GM20000 (cell line): Measurements from ENCODE around the gene SLC16A5.

Experiments used
- DNase-seq: peaks from one replicate; pipeline ENCODE4 v3.0.0; 2012; ENCODE audit warnings: low spot score
- TF ChIP-seq, protein P1 (sequence below): IDR thresholded peaks from 2 replicates; pipeline ENCODE4 v1.5.1; 2012; ENCODE audit warnings: mild to moderate bottlenecking, control low read depth; ENCODE audit errors: extremely low read depth, missing control alignments

Gene SLC16A5

GRCh38 chr17:75075597-75076336 lies 12.0 kb upstream of the SLC16A5 start:
- TF ChIP-seq, protein P1, sequence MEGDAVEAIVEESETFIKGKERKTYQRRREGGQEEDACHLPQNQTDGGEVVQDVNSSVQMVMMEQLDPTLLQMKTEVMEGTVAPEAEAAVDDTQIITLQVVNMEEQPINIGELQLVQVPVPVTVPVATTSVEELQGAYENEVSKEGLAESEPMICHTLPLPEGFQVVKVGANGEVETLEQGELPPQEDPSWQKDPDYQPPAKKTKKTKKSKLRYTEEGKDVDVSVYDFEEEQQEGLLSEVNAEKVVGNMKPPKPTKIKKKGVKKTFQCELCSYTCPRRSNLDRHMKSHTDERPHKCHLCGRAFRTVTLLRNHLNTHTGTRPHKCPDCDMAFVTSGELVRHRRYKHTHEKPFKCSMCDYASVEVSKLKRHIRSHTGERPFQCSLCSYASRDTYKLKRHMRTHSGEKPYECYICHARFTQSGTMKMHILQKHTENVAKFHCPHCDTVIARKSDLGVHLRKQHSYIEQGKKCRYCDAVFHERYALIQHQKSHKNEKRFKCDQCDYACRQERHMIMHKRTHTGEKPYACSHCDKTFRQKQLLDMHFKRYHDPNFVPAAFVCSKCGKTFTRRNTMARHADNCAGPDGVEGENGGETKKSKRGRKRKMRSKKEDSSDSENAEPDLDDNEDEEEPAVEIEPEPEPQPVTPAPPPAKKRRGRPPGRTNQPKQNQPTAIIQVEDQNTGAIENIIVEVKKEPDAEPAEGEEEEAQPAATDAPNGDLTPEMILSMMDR = no peak
- DNase-seq = no peak

DNA sequence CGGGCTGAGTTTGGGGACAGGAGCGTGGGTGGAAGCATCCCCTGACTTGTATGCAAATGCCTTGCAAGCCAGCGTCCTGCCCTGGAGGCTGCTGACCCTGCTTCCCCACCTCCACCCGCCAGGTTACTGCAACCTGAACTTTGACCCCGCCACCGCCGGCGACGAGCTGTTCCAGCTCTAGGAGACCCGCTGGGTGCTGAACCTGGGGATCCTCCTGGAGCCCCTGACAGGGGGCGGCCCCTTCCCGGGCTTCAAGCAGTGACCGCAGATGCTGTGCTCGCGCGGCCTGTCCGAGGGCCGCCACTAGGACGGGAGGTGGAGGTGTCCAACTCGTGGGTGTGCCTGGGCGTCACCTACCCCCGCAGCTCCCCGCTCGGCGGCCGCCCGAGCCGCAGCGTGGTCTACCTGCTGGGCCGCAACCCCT lies 10.7 kb upstream of the SLC16A5 start:
- DNase-seq = no peak
- TF ChIP-seq, protein P1 = no peak

GRCh38 chr17:75077496-75078283 lies 10.1 kb upstream of the SLC16A5 start:
- peak; percentile 82 for DNase-seq

DNA sequence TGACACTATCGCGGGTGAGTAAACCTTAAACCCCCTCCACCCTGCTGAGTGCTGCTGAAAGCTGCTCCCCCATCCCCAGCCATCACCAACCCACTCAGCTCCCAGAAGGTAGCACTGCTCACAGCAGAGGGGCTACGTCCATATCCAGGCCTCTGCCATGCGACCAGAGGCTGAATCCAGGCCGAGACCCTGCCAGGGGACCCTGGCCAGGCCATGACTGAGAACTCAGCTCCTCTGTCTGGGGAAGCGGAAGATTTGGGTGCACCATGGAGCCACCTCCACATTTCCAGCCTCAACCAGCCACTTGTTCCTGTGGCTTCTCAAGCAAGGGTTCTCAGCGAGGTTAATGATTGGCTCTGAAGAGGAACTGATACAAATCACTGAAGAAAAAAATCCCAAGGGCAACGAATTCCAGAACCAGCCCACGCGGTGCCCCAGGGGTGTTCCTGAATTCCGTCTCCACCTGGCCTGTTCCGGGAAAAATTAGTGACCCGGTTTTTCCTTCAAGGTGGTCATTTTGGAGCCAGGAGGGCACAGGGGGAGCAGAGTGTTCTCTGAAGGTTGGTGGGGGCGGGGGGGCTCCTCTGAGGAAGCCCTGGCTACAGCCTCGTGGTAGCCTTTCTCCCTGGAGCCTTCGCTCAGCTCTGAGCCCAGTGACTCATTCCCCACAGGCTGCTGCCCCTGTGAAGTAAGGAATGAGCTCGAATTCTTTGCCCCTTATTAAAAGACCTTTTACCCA lies 9.3 kb upstream of the SLC16A5 start:
- TF ChIP-seq, protein P1 = no peak
- peak; percentile 77 for DNase-seq

More at GRCh38 chr17:75077496-75078283, 10.1 kb upstream of the SLC16A5 start:
- TF ChIP-seq, protein P1 = peak; percentile 42

DNA sequence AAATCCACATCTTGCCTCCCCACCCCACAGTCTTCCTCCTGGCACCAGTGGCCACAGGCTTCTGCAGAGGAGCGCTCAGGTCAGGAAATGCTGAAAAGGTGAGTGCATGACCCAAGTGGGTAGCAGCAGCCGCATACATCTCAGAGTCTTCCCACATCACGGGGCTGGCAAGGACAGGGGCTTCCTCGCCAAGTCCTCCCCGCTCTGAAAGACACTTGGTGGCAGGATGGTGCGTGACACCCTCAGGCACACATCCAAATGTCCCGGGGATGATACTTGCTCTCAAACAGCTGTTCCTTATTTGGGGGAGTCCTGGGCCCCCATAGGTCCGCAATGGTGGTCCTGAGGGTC lies 8.8 kb upstream of the SLC16A5 start:
- no peak for DNase-seq
- TF ChIP-seq, protein P1 = no peak

GRCh38 chr17:75081611-75082540 lies 5.9 kb upstream of the SLC16A5 start:
- no peak for DNase-seq
- TF ChIP-seq, protein P1 = no peak
